NCI-H2196 treated with DMSO at 0.1 percent for 48 hours (cell line): ENCODE data around the gene TNIP1.

Experiments
- DNase-seq: peaks from one replicate; lab custom pipeline; 2025; ENCODE audit not compliant: unreplicated experiment; lab: John Stamatoyannopoulos, UW

Gene TNIP1

GRCh38 chr5:151003503-151003860 is 77.4 kb downstream of the TNIP1 start:
- no peak for DNase-seq

- DNase-seq: no peak
These were observed 77.9 kb downstream of the TNIP1 start for GRCh38 chr5:151002681-151003502.

DNA sequence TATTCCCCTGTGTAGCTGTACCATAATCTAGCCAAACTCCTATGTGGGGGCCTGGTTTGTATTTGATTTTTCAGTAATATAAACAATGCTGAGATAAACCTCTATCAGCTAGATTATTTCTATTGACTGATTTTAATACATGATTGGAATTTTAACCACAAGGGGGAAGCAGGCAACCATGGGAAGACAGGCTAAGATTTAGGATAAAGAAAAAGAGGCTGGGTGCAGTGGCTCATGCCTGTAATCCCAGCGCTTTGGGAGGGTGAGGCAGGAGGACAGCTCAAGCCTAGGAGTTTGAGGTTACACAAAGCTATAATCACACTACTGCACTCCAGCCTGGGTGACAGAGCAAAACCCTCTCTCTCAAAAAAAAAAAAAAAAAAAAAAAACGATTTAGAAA is 78.6 kb downstream of the TNIP1 start:
- no peak for DNase-seq

DNA sequence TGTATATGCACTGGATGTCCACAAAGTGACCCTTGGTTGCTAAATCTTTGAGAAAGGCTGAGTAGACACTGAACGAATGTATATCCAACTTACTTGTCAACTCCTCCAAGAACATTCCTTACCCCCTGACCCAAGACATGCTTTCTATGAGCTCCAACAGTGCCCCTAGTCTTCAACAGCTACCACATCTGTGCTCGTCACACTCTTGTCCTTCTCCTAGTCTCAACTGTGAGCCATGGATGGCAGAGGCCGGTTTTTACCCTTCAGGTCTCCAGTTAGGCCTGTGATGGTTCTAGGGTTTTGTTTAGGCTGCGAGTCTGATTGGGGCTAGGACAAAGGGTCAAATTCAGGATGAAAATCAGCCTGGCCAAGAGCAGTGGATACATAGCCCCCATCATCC is 79.4 kb downstream of the TNIP1 start:
- no peak for DNase-seq

GRCh38 chr5:150999704-151000442 is 81.0 kb downstream of the TNIP1 start:
- DNase-seq: peak; percentile 28

- DNase-seq: no peak
These were observed 86.9 kb downstream of the TNIP1 start for GRCh38 chr5:150993826-150994412.

DNA sequence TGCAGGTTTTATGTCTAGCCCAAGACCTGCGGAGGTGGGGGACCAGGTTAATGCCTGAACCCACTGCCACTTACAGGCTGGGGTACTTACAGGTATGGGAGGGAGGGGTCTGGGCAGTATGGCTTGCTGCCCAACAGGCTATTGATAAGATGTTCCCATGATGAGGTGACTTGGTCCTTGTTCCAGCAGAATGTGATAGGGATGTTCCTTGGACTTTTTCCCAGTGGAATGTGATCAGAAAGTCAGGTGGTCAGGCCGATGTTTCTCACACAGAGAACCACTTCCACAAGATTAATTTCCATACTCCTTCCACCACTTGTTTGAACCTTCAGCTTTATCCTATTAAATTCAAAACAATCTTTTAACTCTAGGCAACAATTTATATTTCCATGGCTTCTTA is 87.4 kb downstream of the TNIP1 start:
- DNase-seq: no peak

- DNase-seq: no peak
These were observed 88.1 kb downstream of the TNIP1 start for GRCh38 chr5:150992705-150993104.

GRCh38 chr5:150989695-150990094 is 91.1 kb downstream of the TNIP1 start:
- no peak for DNase-seq

- DNase-seq: peak; percentile 1
These were observed 93.1 kb downstream of the TNIP1 start for GRCh38 chr5:150987746-150988145.
